ENCODE measurements around the gene SORL1. TPM values are rescaled to one million over a fixed set of nuclear protein-coding genes. Genes with fewer than 3 reads are reported as not detected.

The SORL1 gene
- total and polyA plus RNA-seq, 2 donors from 2014 or later = 15.2 to 74.2 TPM

- Histone ChIP-seq H3K36me3 (ENCODE audit: control insufficient read depth in 2 of 3, insufficient read depth in 3 of 3, low read length in 3 of 3) (no peaks in the 10 kb centered on the region), H3K9me3 (ENCODE audit: control insufficient read depth in 2 of 3, insufficient read depth in 1 of 3, low read length in 3 of 3) (no peaks in the 10 kb centered on the region), H3K4me3 (ENCODE audit: low read length in 3 of 3) (peak overlapping the region; percentile 35 to 75 (median 50)), H3K9ac (ENCODE audit: low read length in 3 of 3) (peak overlapping the region in 2 of 3 donors; percentile 27 to 49), H3K27ac (ENCODE audit: low read depth in 2 of 2, low read length in 2 of 2) (peak overlapping the region; percentile 54 to 86), H3K4me1 (ENCODE audit: control insufficient read depth in 2 of 3, insufficient read depth in 2 of 3, low read depth in 1 of 3, low read length in 3 of 3) (peaks cover 2 to 7% (median 3%) of the 10 kb centered on the region in 3 donors), H3K27me3 (ENCODE audit: control insufficient read depth, insufficient read depth, low read length) (no peaks in the 10 kb centered on the region)
- peak in 2 of 5 donors; percentile 53 to 73 for DNase-seq
- no peak for FAIRE-seq
- no peak for TF ChIP-seq CTCF (IDR thresholded peaks at IDR 0.05; ENCODE audit: borderline replicate concordance, extremely low read depth, insufficient read depth)
- intact Hi-C loops (cut with DNase I) = loop anchor here (5.0 to 10.0 kb wide), 2 partner anchors 541 to 848 kb away; no protein-coding TSS in a partner anchor
Measured at GRCh38 chr11:121656328-121657090, 204.4 kb downstream of the SORL1 start.

DNA sequence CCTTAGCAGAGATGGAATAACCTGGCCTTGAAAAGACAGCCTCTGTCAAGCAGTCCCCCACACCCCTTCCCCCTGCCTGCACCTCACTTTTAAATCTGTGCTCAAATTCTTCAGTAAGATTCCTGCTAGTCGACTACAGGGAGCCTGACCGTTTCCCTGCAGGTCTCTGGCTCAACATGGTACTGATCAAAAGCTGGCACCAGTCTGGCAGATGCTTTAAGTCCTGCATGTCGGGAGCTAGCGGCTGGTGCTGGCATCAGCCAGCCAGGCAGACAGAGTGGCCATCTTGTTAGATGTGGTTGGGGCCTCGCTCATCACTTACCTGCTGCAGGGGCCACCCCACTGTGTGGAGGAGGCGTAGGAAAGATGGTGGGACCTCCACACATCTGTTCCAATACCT, 205.0 kb downstream of the SORL1 start:
- no peak overlapping the region for H3K27ac ChIP-seq (ENCODE audit: low read depth in 2 of 2, low read length in 2 of 2)
- H3K9ac ChIP-seq (ENCODE audit: low read length in 3 of 3) = no peak overlapping the region

DNA sequence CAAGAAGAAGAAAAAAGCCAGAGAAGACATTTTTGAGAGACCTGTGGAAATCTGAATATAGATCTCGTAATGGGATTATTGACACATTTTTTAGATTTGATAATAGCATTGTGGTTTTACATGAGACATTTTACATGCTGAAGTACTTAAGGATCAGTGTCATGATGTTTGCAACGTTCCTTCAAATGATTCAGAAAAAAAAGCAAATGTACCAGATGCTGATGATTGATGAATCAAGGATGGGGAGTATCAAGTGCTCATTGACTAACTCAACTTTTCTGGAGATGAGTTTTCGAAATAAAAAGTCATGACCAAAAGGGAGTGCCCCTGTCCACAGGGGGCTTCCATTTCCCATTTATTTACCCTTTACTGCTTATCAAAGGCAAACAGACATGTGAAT, 207.7 kb downstream of the SORL1 start:
- Histone ChIP-seq H3K4me1 (ENCODE audit: control insufficient read depth in 2 of 3, insufficient read depth in 2 of 3, low read depth in 1 of 3, low read length in 3 of 3) (peaks cover 2 to 4% (median 3%) of the 10 kb centered on the region in 3 donors), H3K9me3 (ENCODE audit: control insufficient read depth in 2 of 3, insufficient read depth in 1 of 3, low read length in 3 of 3) (no peaks in the 10 kb centered on the region), H3K36me3 (ENCODE audit: control insufficient read depth in 2 of 3, insufficient read depth in 3 of 3, low read length in 3 of 3) (no peaks in the 10 kb centered on the region), H3K27ac (ENCODE audit: low read depth in 2 of 2, low read length in 2 of 2) (no peak overlapping the region), H3K9ac (ENCODE audit: low read length in 3 of 3) (no peak overlapping the region), H3K27me3 (ENCODE audit: control insufficient read depth, insufficient read depth, low read length) (no peaks in the 10 kb centered on the region), H3K4me3 (ENCODE audit: low read length in 3 of 3) (no peak overlapping the region)
- no peak for FAIRE-seq
- DNase-seq = no peak
- intact Hi-C loops (cut with DNase I) = loop anchor here (5.0 to 10.0 kb wide), 2 partner anchors 537 to 845 kb away; no protein-coding TSS in a partner anchor
- TF ChIP-seq CTCF (IDR thresholded peaks at IDR 0.05; ENCODE audit: borderline replicate concordance, extremely low read depth, insufficient read depth) = no peak

More for the DNA sequence above, 205.0 kb downstream of the SORL1 start:
- DNase-seq (no peak), FAIRE-seq (no peak)
- Histone ChIP-seq H3K4me1 (ENCODE audit: control insufficient read depth in 2 of 3, insufficient read depth in 2 of 3, low read depth in 1 of 3, low read length in 3 of 3) (peaks cover 2 to 7% (median 3%) of the 10 kb centered on the region in 3 donors), H3K4me3 (ENCODE audit: low read length in 3 of 3) (no peak overlapping the region), H3K36me3 (ENCODE audit: control insufficient read depth in 2 of 3, insufficient read depth in 3 of 3, low read length in 3 of 3) (no peaks in the 10 kb centered on the region), H3K27me3 (ENCODE audit: control insufficient read depth, insufficient read depth, low read length) (no peaks in the 10 kb centered on the region), H3K9me3 (ENCODE audit: control insufficient read depth in 2 of 3, insufficient read depth in 1 of 3, low read length in 3 of 3) (no peaks in the 10 kb centered on the region)
- intact Hi-C loops (cut with DNase I) = loop anchor here (5.0 to 10.0 kb wide), 2 partner anchors 540 to 848 kb away; no protein-coding TSS in a partner anchor
- no peak for TF ChIP-seq CTCF (IDR thresholded peaks at IDR 0.05; ENCODE audit: borderline replicate concordance, extremely low read depth, insufficient read depth)
